Effector memory CD8-positive, alpha-beta T cell (primary cell): ENCODE measurements around the gene COL21A1.

Experiments used
- ATAC-seq: fragments of 150-1000 bp; cut with Tn5 transposase; replicated peaks from 2 replicates; pipeline ENCODE4 v1.10.0; 2021; ENCODE audit warnings: mild to moderate bottlenecking, moderate library complexity
- DNase-seq, 3 experiments: peaks; one replicate each; pipeline ENCODE4 v3.0.0; 2021
- H3K27ac Mint-ChIP-seq, 2 donors: one replicate each; pipeline ENCODE4 v1.8.0; 2022; ENCODE audit warnings: mild to moderate bottlenecking in 2 of 2, mixed read lengths in 2 of 2, moderate library complexity in 2 of 2
- H3K27me3 Mint-ChIP-seq, 2 donors: one replicate each; pipeline ENCODE4 v1.8.0; 2022; ENCODE audit warnings: mixed read lengths in 2 of 2
- H3K36me3 Mint-ChIP-seq: one replicate; pipeline ENCODE4 v1.8.0; 2022; ENCODE audit warnings: mild to moderate bottlenecking, moderate library complexity, mixed read lengths; ENCODE audit not compliant: insufficient read depth
- H3K4me1 Mint-ChIP-seq, 2 donors: one replicate each; pipeline ENCODE4 v1.8.0; 2022; ENCODE audit warnings: low read depth in 2 of 2, mixed read lengths in 2 of 2
- H3K4me3 Mint-ChIP-seq, 2 donors: one replicate each; pipeline ENCODE4 v1.8.0; 2022; ENCODE audit warnings: mild to moderate bottlenecking in 2 of 2, mixed read lengths in 2 of 2, moderate library complexity in 2 of 2
- H3K9me3 Mint-ChIP-seq, 2 donors: one replicate each; pipeline ENCODE4 v1.8.0; 2022; ENCODE audit warnings: mixed read lengths in 2 of 2

COL21A1 gene

GRCh38 chr6:56193846-56194245, 53.5 kb downstream of the COL21A1 start:
- H3K36me3 Mint-ChIP-seq = no peaks in the 10 kb centered on the region
- no peaks in the 10 kb centered on the region for H3K4me1 Mint-ChIP-seq

GRCh38 chr6:56188429-56188828, 59.0 kb downstream of the COL21A1 start:
- peaks cover 4 to 14% of the 10 kb centered on the region in 2 donors for H3K9me3 Mint-ChIP-seq
- ATAC-seq (no peak), DNase-seq (no peak)
- no peaks in the 10 kb centered on the region for H3K4me1 Mint-ChIP-seq
- no peaks in the 10 kb centered on the region for H3K36me3 Mint-ChIP-seq
- no peak overlapping the region for H3K4me3 Mint-ChIP-seq
- H3K27ac Mint-ChIP-seq = no peak overlapping the region
- H3K27me3 Mint-ChIP-seq = no peaks in the 10 kb centered on the region

More at GRCh38 chr6:56193846-56194245, 53.5 kb downstream of the COL21A1 start:
- Mint-ChIP-seq H3K4me3 (no peak overlapping the region), H3K27me3 (no peaks in the 10 kb centered on the region), H3K9me3 (peaks cover 11 to 14% of the 10 kb centered on the region in 2 donors), H3K27ac (no peak overlapping the region)
- DNase-seq (no peak), ATAC-seq (no peak)

GRCh38 chr6:56187686-56188085, 59.7 kb downstream of the COL21A1 start:
- H3K36me3 Mint-ChIP-seq = no peaks in the 10 kb centered on the region
- H3K27ac Mint-ChIP-seq = no peak overlapping the region
- H3K27me3 Mint-ChIP-seq = no peaks in the 10 kb centered on the region
- DNase-seq = no peak
- ATAC-seq = no peak
- H3K9me3 Mint-ChIP-seq = peaks cover 2 to 11% of the 10 kb centered on the region in 2 donors
- no peak overlapping the region for H3K4me3 Mint-ChIP-seq
- no peaks in the 10 kb centered on the region for H3K4me1 Mint-ChIP-seq

DNA sequence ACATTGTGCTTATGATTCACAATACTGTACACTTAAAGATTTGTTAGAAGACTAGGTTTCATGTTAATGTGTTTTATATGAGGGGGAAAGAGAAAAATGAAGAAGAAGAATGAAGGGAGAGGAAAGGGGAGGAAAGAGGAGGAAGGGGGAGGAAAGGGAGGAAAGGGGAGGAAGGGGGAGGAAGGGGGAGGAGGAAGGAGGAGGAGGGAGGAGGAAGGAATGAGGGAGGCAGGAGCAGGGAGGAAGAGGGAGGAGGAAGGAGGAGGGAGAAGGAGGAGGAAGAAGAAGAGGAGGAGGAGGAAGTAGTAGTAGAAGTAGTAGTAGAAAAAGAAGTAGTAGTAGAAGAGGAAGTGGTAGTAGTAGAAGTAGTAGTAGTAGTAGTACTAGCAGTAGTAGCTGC, 70.6 kb downstream of the COL21A1 start:
- peaks cover 3% of the 10 kb centered on the region for H3K36me3 Mint-ChIP-seq
- H3K4me1 Mint-ChIP-seq = no peaks in the 10 kb centered on the region
- ATAC-seq (no peak), DNase-seq (no peak)
- peaks cover 17 to 18% of the 10 kb centered on the region in 2 donors for H3K9me3 Mint-ChIP-seq
- no peak overlapping the region for H3K27ac Mint-ChIP-seq
- no peak overlapping the region for H3K4me3 Mint-ChIP-seq
- H3K27me3 Mint-ChIP-seq = no peaks in the 10 kb centered on the region

DNA sequence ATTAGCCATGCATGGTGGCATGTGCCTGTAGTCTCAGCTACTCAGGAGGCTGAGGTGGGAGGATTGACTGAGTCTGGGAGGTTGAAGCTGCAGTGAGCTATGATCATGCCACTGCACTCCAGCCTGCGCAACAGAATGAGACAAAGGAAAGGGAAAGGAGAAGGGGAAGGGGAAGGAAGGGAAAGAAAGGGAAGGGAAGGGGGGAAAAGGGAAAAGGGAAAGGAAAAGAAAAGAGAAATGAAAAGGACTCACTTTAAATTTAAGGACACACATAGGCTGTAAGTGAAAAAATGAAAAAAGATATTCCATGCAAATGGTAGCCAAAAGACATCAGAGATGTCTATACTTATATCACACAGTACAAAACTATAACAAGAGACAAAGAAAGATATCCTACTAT, 74.2 kb downstream of the COL21A1 start:
- Mint-ChIP-seq H3K27ac (no peak overlapping the region), H3K4me1 (no peaks in the 10 kb centered on the region), H3K36me3 (peaks cover 3% of the 10 kb centered on the region), H3K4me3 (no peak overlapping the region), H3K27me3 (no peaks in the 10 kb centered on the region), H3K9me3 (peaks cover 23 to 24% of the 10 kb centered on the region in 2 donors)
- DNase-seq = no peak
- ATAC-seq = no peak

GRCh38 chr6:56172144-56172543, 75.2 kb downstream of the COL21A1 start:
- peaks cover 3% of the 10 kb centered on the region for H3K36me3 Mint-ChIP-seq
- no peaks in the 10 kb centered on the region for H3K27me3 Mint-ChIP-seq
- no peak overlapping the region for H3K27ac Mint-ChIP-seq
- no peak for DNase-seq
- peaks cover 23 to 26% of the 10 kb centered on the region in 2 donors for H3K9me3 Mint-ChIP-seq
- H3K4me1 Mint-ChIP-seq = no peaks in the 10 kb centered on the region
- ATAC-seq = no peak
- no peak overlapping the region for H3K4me3 Mint-ChIP-seq

DNA sequence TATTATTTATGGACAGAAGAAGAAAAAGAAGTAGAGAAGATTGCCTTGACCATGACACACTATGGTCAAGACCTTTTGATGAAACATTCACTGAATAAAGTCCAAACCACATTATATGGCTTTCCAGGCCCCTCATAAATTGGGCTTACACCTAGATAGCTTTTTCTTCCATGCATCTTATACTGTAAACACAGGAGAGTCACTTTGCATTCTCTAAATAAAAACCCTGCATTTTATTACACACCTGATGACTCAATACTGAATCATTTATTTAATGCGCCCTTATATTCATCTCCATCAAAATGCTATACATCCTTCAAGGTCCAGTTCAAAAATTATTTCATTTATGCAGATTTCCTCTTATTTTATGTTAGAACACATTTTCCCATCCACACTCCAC, 78.0 kb downstream of the COL21A1 start:
- no peak overlapping the region for H3K27ac Mint-ChIP-seq

DNA sequence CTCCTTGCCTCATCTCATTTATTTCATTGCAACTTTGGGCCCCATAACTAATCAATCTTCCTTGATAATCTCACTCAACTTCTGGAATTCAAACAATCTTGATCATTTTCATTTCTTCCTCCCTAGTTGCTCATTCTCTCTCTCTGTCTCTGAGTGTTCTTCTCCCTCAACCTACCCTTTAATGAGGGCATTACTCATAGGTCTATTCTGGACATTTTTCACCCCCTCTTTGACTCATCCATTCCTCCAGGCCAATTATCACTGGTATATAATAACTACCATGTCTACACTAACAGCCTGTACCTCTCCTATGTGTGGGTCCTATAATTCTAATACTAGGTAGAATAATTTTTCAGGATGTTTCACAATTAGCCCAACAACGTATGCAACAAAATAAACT, 78.8 kb downstream of the COL21A1 start:
- no peak for DNase-seq
- Mint-ChIP-seq H3K27me3 (no peaks in the 10 kb centered on the region), H3K36me3 (no peaks in the 10 kb centered on the region), H3K4me3 (no peak overlapping the region), H3K27ac (no peak overlapping the region), H3K9me3 (peaks cover 10 to 15% of the 10 kb centered on the region in 2 donors), H3K4me1 (no peaks in the 10 kb centered on the region)
- no peak for ATAC-seq

More for the DNA sequence above, 78.0 kb downstream of the COL21A1 start:
- DNase-seq (no peak), ATAC-seq (no peak)
- Mint-ChIP-seq H3K27me3 (no peaks in the 10 kb centered on the region), H3K4me3 (no peak overlapping the region), H3K4me1 (no peaks in the 10 kb centered on the region), H3K36me3 (no peaks in the 10 kb centered on the region), H3K9me3 (peaks cover 10 to 17% of the 10 kb centered on the region in 2 donors)

DNA sequence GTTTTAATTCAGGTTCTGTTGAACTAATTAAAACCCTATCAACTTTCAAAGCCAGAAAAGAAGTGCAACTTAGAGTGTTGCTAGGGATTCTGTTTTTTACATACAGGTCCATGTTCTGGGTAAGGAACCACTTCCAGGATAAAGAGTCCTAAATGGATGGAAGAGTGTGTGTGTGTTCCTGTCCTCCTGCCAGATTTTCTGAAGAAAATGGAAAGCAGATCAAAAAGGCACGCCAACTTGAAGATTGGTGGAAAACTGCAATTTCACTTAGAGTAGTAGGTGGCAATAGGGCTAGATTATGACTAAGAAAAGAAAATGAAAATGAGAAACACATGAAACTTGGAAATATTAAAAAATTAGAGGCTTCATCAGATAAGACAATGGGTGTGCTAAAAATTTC, 85.3 kb downstream of the COL21A1 start:
- DNase-seq (no peak), ATAC-seq (no peak)
- no peak overlapping the region for H3K27ac Mint-ChIP-seq
- H3K4me1 Mint-ChIP-seq = no peaks in the 10 kb centered on the region
- H3K4me3 Mint-ChIP-seq = no peak overlapping the region
- no peaks in the 10 kb centered on the region for H3K36me3 Mint-ChIP-seq
- H3K27me3 Mint-ChIP-seq = no peaks in the 10 kb centered on the region
- peaks cover 9 to 13% of the 10 kb centered on the region in 2 donors for H3K9me3 Mint-ChIP-seq

GRCh38 chr6:56160489-56160888, 86.9 kb downstream of the COL21A1 start:
- Mint-ChIP-seq H3K9me3 (peaks cover 9 to 13% of the 10 kb centered on the region in 2 donors), H3K36me3 (no peaks in the 10 kb centered on the region), H3K27ac (no peak overlapping the region), H3K4me1 (no peaks in the 10 kb centered on the region), H3K4me3 (no peak overlapping the region), H3K27me3 (no peaks in the 10 kb centered on the region)
- no peak for DNase-seq
- ATAC-seq = no peak

DNA sequence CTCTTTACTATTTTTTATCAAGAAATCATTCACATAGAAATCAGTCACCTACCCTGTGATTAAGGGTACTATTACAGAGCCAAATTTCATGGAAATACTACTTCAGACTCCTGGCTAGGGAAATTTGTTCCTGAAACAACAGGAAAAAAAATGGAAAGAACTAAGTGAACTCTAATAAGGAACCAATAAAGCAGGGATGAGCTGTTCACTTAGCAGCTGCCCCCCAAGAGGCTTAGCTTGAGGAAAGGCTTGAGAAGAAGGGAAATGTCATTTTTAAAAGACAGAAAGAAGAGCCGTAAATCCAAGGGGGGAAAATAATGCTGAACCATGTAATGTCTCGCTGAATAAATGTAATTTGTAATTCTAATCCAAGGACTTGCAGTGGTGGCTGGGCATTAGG, 88.8 kb downstream of the COL21A1 start:
- no peak for ATAC-seq
- Mint-ChIP-seq H3K4me1 (no peaks in the 10 kb centered on the region), H3K27me3 (no peaks in the 10 kb centered on the region), H3K27ac (no peak overlapping the region), H3K4me3 (no peak overlapping the region), H3K36me3 (no peaks in the 10 kb centered on the region), H3K9me3 (peaks cover 14 to 25% of the 10 kb centered on the region in 2 donors)
- DNase-seq = no peak

DNA sequence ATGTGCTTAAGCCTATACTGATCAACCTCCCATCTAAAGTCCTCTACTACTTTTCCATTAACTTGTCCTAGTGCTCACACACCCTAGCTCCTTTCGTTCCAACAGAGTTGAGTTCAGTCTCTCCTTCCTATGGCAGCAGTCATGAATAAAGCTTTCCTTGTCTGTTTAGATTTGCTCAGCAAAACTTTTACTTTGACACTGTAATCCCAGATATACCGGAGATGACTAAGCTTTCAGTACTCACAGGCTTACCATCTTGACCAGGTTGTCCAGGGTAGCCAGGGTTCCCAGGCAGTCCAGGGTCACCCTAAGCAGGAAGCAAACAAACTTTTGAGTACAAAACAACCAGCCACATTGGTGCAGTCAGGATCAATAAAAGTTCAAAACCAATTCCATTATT, 90.7 kb downstream of the COL21A1 start:
- Mint-ChIP-seq H3K27ac (no peak overlapping the region), H3K27me3 (no peaks in the 10 kb centered on the region), H3K4me3 (no peak overlapping the region), H3K9me3 (peaks cover 9 to 25% of the 10 kb centered on the region in 2 donors), H3K4me1 (no peaks in the 10 kb centered on the region), H3K36me3 (no peaks in the 10 kb centered on the region)
- no peak for ATAC-seq
- DNase-seq = no peak

DNA sequence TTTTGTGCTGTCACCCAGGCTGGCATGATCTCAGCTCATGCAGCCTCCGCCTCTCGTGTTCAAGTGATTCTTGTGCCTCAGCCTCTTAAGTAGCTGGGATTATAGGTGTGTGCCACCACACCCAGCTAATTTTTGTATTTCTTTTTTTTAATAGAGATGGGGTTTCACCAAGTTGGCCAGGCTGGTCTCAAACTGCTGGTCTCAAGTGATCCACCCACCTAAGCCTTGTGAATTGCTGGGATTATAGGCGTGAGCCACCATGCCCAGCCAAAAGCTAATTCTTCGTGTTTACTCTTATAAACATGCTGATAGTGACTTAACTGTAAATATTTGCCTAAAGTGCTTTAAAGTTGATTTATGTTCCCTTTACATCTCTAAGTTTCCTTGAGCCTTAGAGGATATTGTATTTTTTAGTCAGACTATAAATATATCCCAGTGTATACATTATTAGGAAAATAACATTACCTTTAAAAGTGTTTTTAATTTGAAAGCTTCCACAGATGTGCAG, 91.7 kb downstream of the COL21A1 start:
- no peak for ATAC-seq

DNA sequence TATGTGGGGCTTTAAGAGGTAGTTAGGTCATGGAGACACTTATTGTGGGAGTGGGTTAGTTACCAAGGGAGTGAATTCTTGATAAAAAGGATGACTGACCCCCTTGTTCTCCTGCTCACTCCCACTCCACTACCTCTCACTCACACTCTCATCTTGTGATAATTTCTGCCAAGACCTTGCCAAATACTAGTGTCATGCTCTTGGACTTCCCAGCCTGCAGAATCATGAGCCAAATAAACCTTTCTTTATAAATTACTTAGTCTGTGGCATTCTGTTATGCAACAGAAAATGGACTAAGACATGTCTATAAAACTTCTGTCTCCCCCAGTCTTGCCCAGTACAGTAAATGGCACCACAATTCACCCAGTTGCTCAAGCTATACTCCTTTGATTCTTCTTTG, 93.3 kb downstream of the COL21A1 start:
- Mint-ChIP-seq H3K27ac (no peak overlapping the region), H3K9me3 (peaks cover 7 to 27% of the 10 kb centered on the region in 2 donors), H3K4me1 (no peaks in the 10 kb centered on the region), H3K27me3 (no peaks in the 10 kb centered on the region), H3K36me3 (no peaks in the 10 kb centered on the region), H3K4me3 (no peak overlapping the region)
- ATAC-seq (no peak), DNase-seq (no peak)

More for the DNA sequence above, 91.7 kb downstream of the COL21A1 start:
- H3K9me3 Mint-ChIP-seq = peaks cover 5 to 17% of the 10 kb centered on the region in 2 donors
- no peak overlapping the region for H3K4me3 Mint-ChIP-seq
- no peak for DNase-seq
- no peaks in the 10 kb centered on the region for H3K27me3 Mint-ChIP-seq
- no peaks in the 10 kb centered on the region for H3K36me3 Mint-ChIP-seq
- no peak overlapping the region for H3K27ac Mint-ChIP-seq
- H3K4me1 Mint-ChIP-seq = no peaks in the 10 kb centered on the region

- no peaks in the 10 kb centered on the region for H3K36me3 Mint-ChIP-seq
- peaks cover 11 to 40% of the 10 kb centered on the region in 2 donors for H3K9me3 Mint-ChIP-seq
- H3K4me1 Mint-ChIP-seq = no peaks in the 10 kb centered on the region
- ATAC-seq = no peak
- H3K27ac Mint-ChIP-seq = no peak overlapping the region
- no peak overlapping the region for H3K4me3 Mint-ChIP-seq
- DNase-seq = no peak
- H3K27me3 Mint-ChIP-seq = no peaks in the 10 kb centered on the region
Measured at GRCh38 chr6:56152611-56153010, 94.8 kb downstream of the COL21A1 start.
